Measurements from ENCODE around the gene MT1M.

DNA sequence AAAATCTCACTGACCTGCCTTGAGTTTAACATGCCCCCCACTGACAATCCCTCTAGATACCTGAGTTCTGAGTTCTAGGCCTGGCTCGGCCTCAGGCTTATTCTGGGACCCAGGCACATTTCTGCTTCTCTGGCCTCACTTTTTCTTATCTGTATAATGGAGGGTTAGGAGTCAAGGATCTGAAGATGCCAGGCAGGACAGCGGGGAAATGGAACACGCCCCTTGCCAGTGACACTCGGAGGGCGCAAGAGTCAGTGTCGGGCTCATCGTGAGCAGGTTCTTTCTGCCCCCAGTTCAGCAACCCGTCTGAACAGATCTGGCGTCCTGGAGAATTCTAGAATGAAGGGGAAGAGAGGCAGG is 43.7 kb upstream of the MT1M start:
- TF ChIP-seq, protein P1, sequence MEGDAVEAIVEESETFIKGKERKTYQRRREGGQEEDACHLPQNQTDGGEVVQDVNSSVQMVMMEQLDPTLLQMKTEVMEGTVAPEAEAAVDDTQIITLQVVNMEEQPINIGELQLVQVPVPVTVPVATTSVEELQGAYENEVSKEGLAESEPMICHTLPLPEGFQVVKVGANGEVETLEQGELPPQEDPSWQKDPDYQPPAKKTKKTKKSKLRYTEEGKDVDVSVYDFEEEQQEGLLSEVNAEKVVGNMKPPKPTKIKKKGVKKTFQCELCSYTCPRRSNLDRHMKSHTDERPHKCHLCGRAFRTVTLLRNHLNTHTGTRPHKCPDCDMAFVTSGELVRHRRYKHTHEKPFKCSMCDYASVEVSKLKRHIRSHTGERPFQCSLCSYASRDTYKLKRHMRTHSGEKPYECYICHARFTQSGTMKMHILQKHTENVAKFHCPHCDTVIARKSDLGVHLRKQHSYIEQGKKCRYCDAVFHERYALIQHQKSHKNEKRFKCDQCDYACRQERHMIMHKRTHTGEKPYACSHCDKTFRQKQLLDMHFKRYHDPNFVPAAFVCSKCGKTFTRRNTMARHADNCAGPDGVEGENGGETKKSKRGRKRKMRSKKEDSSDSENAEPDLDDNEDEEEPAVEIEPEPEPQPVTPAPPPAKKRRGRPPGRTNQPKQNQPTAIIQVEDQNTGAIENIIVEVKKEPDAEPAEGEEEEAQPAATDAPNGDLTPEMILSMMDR (IDR thresholded peaks at IDR 0.05): no peak
- TF ChIP-seq POLR2A (IDR thresholded peaks at IDR 0.05): no peak
